HG03097 (cell line): ENCODE data around the gene TPCN1.

ENCODE experiments used
- ATAC-seq: cut with Tn5 transposase; IDR thresholded peaks from one replicate; pipeline ENCODE4 v1.9.1; 2021; ENCODE audit not compliant: unreplicated experiment, low FRiP score

TPCN1 gene

DNA sequence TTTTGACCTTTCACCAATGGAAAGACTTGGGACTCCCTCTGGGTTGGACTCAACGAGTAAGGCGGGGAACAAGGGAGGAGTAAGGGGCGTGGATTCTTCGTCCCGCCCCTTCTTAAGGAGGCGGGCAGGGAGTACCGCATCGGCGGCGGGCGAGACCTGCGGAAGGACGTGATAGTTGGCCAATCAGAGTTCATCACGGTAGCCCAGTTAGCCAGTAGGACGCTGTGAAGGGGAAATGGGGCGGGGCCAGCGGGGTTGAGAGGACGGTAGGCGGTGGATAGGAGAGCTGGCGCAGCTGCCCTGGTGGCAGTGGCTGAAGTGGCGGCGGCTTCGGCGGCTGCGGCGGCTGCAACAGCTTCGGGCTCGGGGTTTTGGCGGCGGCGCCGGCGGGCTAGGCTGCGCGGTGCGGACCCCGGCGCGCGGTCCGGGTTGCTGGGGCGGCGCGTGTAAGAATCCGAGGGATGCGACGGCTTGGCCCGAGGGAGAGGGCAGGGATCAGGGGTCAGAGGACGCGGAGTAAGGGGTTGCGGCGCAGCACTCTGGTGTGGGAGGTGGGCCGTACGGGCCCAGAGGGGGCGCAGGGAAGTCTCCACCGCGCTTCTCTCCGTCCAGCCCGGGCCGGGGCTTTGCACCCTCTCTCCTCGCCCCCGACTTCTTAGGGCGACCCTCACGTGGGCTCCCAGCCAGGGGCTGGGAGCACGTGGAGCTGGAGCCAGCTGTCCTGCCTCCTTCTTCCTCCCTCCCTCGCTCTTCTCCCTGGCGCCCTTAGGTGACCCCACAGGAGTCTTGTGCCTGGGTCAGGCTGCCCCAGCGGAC is at the start of gene TPCN1:
TSS of gene TPCN1 (plus strand) at position 284 of the 816 bp plus-strand sequence. CDS start 5,389 bp downstream, outside the sequence.
- ATAC-seq: peak; percentile 96

- no peak for ATAC-seq
Observed at GRCh38 chr12:113171543-113171942, 49.7 kb upstream of the TPCN1 start.

GRCh38 chr12:113172185-113172584 is 49.1 kb upstream of the TPCN1 start:
- ATAC-seq: no peak

DNA sequence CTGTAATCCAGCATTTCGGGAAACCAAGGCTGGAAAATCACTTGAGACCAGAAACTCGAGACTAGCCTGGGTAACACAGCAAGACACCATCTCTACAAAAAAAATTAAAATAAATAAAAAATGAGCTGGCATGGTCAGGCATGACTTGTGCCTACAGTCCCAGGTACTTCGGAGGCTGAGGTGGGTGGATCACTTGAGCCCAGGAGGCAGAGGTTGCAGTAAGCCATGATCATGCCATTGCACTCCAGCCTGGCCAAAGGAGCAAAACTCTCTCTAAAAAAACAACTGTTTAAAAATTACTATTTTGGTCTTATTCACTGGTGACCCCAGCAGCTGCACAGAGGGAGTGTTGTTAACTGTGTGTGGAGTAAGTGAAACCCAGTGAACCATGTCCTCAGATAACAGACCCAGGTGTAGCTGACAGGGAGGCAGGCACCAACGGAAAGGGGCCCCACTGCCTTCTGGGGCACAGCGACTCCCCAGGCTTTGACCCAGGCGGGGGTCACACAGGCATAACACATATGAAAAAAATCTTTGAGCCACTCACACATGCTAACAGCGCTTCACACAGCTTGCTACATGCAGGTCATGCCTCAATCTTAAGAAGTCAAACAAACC is 48.1 kb upstream of the TPCN1 start:
- no peak for ATAC-seq

- no peak for ATAC-seq
Observed at GRCh38 chr12:113174461-113175384, 46.5 kb upstream of the TPCN1 start.

GRCh38 chr12:113179023-113179422 is 42.2 kb upstream of the TPCN1 start:
- ATAC-seq: no peak

DNA sequence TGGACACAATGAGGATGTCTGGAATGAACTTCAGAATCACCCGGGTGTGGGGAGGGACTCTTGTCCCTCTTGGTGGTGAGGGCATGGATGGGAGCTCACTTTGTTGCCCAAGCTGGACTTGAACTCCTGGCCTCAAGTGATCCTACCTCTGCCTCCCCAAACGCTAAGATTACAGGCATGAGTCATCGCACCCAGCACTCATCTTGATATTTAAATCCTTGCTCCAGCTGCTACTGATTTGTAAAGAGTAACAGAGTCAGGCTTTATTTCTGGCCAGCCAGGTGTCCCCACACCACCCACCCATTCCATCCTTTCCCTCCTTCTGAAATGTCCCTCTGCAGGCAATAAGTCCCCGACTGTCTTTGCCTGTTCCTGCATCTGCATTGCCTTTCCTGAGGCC is 40.9 kb upstream of the TPCN1 start:
- ATAC-seq: no peak

GRCh38 chr12:113181975-113182374 is 39.3 kb upstream of the TPCN1 start:
- ATAC-seq: no peak

DNA sequence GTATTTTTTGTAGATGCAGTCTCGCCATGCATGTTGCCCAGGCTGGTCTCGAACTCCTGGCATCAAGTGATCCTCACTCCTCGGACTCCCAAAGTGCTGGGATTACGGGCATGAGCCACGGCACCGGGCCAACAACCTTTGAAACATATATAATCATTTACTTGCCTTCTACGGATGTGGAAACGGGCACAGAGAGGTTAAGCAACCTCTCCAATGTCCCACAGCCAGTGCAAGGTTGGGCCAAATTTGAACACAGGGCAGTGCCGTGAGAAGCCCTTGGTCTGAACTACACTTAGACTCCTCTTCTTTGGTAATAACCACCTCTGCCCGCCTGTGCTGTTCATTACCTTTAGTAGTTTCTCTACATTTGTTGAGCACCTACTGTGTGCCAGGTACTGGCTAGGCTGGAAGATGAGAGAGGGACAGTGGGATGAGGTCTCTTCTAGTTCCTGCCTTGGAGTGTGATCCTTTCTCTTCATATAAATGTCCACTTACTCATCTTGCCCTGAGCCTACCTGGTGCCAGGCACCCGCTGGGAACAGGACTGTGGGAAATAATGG is 38.2 kb upstream of the TPCN1 start:
- ATAC-seq: no peak

- peak; percentile 40 for ATAC-seq
Observed at GRCh38 chr12:113184098-113184899, 37.0 kb upstream of the TPCN1 start.

DNA sequence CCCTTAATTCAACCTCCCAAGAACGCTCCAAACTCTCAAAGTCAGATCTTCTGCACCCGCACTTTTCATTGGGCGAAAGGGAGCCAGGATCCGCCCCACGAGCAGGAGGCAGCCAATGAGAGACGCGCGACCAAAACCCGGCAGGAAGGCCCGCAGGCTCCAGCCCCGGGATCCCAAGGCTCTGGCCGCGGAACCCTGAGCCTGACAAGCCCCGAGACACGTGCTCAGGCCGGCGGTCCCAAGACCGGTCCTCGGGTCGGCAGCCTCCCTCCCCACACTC is 36.4 kb upstream of the TPCN1 start:
- peak; percentile 80 for ATAC-seq

- ATAC-seq: peak; percentile 36
Observed at GRCh38 chr12:113185180-113186032, 35.9 kb upstream of the TPCN1 start, which contains the start of the genes DDX54 and RITA1. TSS of gene DDX54 (minus strand) at chr12:113185478. CDS start at chr12:113185451, 27 bp downstream. TSS of gene RITA1 (plus strand) at chr12:113185721. CDS start at chr12:113186747, 1,026 bp downstream.

DNA sequence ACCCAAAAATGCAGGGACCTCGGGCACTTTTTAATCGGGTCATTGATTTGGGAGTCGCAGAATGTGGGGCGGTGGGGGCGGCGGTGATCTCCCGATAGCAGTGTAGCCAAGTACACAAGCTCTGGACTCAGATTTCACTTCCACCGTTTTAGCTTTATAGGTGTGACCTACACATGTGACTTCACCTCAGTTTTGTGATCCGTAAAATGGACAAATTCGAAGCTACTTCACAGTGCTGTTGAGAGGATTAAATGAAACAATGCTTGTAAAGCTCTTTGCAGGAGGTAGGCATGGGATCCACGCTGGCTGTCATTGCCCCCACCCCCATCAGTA is 35.3 kb upstream of the TPCN1 start:
- ATAC-seq: no peak

GRCh38 chr12:113186666-113187325 is 34.5 kb upstream of the TPCN1 start:
- no peak for ATAC-seq

DNA sequence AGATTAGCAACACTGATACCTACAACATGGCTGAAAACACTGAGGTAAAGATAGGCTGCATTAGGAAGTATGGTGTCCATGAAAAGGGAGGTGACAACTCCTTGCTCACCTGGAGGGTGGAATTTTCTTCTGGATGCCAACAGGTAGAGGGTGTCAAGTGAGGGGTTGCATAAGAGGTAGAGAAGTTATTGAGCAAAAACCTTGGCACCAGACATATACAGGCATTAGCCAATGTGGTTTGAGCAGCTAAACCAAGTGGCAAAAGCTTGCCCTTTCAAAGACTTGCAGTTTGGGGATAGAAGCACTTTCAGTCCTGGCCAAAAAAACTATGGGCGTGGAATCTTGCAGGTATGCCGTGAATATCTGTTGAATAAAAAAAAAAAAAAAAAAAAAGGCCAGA is 31.9 kb upstream of the TPCN1 start:
- ATAC-seq: no peak

DNA sequence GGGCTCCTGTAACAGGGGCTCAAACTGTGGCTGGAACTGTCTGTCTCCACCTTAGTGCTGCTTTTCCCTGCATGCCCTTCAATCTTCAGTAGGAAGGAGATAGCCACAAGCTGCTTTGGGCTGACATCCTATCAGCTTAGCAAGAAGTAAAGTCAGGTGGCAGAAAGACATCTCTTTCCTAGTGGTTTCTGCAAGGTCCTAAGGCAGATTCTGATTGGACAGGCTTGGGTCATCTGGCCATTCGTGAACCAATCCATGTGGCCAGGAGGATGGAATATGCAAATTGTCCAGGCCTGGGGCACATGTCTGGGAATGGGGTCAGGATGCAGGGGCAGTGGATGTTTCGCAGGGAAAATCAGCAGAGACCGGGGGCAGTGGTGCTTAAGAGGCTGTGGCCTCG is 30.5 kb upstream of the TPCN1 start:
- no peak for ATAC-seq

DNA sequence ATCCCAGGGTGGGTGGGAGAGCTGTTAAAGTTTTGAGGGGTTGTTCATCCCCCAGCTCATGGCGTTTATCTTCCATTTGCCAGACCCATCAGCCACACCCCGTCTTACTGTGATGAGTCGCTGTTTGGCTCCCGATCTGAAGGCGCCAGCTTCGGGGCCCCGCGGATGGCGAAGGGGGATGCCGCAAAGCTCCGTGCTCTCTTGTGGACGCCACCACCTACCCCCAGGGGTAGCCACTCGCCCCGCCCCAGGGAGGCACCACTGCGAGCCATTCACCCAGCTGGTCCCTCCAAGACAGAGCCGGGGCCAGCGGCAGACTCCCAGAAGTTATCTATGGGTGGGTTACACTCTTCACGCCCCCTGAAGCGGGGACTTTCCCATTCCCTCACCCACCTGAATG is 30.0 kb upstream of the TPCN1 start:
- ATAC-seq: no peak

DNA sequence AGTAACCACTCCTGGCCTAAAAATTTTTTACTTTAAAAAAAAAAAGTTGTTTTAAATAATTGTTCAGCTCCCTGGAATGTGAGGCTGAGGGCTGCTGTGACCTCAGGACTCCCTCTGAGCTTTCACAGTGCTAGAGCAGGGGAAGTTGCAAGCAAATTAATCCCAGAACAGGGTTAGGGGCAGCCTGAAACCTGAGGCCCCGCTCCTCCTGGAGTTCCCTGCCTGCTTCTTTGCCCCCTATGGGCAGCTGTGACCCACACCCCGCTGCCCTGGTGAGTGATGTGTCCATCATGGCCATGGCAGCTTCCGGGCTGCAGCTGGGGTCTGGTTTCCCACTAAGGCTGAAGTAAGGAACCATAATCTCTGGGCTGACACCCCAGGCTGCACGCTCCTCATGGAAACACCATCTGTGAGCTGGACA is 26.3 kb upstream of the TPCN1 start:
- ATAC-seq: no peak

DNA sequence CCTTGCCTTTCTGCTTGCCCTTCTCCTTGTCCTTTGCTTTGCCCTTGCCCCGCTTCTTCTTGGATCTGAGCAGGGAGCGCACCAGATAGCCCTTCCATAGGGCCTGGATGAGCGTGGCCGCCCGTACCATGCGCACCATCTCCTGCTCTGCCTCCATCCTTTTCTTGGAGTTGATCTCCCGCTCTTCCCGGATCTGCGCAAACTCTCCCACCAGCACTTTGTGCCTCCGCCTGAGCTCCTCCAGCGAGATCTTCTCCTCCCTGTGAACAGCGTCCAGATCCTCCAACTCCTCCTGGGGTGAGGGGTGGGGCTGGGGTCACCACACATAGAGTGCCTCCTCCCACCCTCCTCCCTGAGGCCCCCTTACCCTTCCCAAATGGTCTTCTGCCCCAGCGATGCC is 25.7 kb upstream of the TPCN1 start:
- ATAC-seq: no peak
